Mesodermal cell (in vitro differentiated cells): ENCODE measurements around the gene MYEF2.

Experiments used
- H3K27ac ChIP-seq: 2 replicates; pipeline ENCODE4 v1.7.0; 2013; ENCODE audit warnings: mild to moderate bottlenecking, low read depth, low read length, moderate library complexity; ENCODE audit not compliant: severe bottlenecking
- H3K36me3 ChIP-seq: 2 replicates; pipeline ENCODE4 v1.7.1; 2013; ENCODE audit warnings: mild to moderate bottlenecking, low read length, moderate library complexity; ENCODE audit not compliant: control insufficient read depth, insufficient read depth
- H3K4me1 ChIP-seq: one replicate; pipeline ENCODE4 v1.7.1; 2013; ENCODE audit warnings: mild to moderate bottlenecking, low read length; ENCODE audit not compliant: insufficient read depth, control insufficient read depth, poor library complexity, severe bottlenecking
- H3K4me3 ChIP-seq: 2 replicates; pipeline ENCODE4 v1.7.0; 2013; ENCODE audit warnings: low read length, control low read depth, mild to moderate bottlenecking; ENCODE audit not compliant: insufficient read depth, poor library complexity, severe bottlenecking; ENCODE audit errors: extremely low read depth
- H3K9me3 ChIP-seq: 2 replicates; pipeline ENCODE4 v1.7.1; 2013; ENCODE audit warnings: mild to moderate bottlenecking, low read length, moderate library complexity; ENCODE audit not compliant: control insufficient read depth
- WGBS, 2 experiments: methylation state at CpG; one replicate each; pipeline ENCODE4 v1.1.5; 2013; ENCODE audit warnings: missing lambda C conversion rate in 2 of 2; ENCODE audit not compliant: insufficient coverage in 2 of 2; 5-methylcytosine and 5-hydroxymethylcytosine counted together

MYEF2 gene

GRCh38 chr15:48090115-48090514, 88.0 kb downstream of the MYEF2 start:
- Histone ChIP-seq H3K27ac (no peak overlapping the region), H3K4me3 (no peak overlapping the region), H3K4me1 (no peaks in the 10 kb centered on the region), H3K36me3 (no peaks in the 10 kb centered on the region), H3K9me3 (peaks cover 9% of the 10 kb centered on the region)
- WGBS, 2 experiments, result 68 to 83% methylated on average over 2 of the region's 2 CpGs

GRCh38 chr15:48089702-48090101, 88.4 kb downstream of the MYEF2 start:
- no peaks in the 10 kb centered on the region for H3K4me1 ChIP-seq
- 76 to 84% methylated on average over 6 of the region's 6 CpGs for WGBS, 2 experiments
- peaks cover 9% of the 10 kb centered on the region for H3K9me3 ChIP-seq
- no peak overlapping the region for H3K4me3 ChIP-seq
- no peak overlapping the region for H3K27ac ChIP-seq
- no peaks in the 10 kb centered on the region for H3K36me3 ChIP-seq

GRCh38 chr15:48087844-48088243, 90.3 kb downstream of the MYEF2 start:
- H3K27ac ChIP-seq, result no peak overlapping the region
- no peaks in the 10 kb centered on the region for H3K4me1 ChIP-seq
- peaks cover 9% of the 10 kb centered on the region for H3K9me3 ChIP-seq
- H3K36me3 ChIP-seq, result no peaks in the 10 kb centered on the region
- no peak overlapping the region for H3K4me3 ChIP-seq
- 90 to 91% methylated on average over 2 to 3 of the region's 3 CpGs for WGBS, 2 experiments

GRCh38 chr15:48086576-48086975, 91.5 kb downstream of the MYEF2 start:
- no peaks in the 10 kb centered on the region for H3K4me1 ChIP-seq
- peaks cover 9% of the 10 kb centered on the region for H3K9me3 ChIP-seq
- WGBS, 2 experiments, result 90 to 94% methylated on average over 4 to 5 of the region's 5 CpGs
- H3K4me3 ChIP-seq, result no peak overlapping the region
- H3K36me3 ChIP-seq, result no peaks in the 10 kb centered on the region
- no peak overlapping the region for H3K27ac ChIP-seq

- Histone ChIP-seq H3K36me3 (no peaks in the 10 kb centered on the region), H3K4me1 (no peaks in the 10 kb centered on the region), H3K4me3 (no peak overlapping the region), H3K27ac (no peak overlapping the region), H3K9me3 (peaks cover 9% of the 10 kb centered on the region)
- 83 to 96% methylated on average over 4 to 5 of the region's 5 CpGs for WGBS, 2 experiments
Measured at GRCh38 chr15:48086133-48086532, 92.0 kb downstream of the MYEF2 start.

- Histone ChIP-seq H3K36me3 (no peaks in the 10 kb centered on the region), H3K4me3 (no peak overlapping the region), H3K9me3 (peaks cover 9% of the 10 kb centered on the region), H3K27ac (no peak overlapping the region), H3K4me1 (no peaks in the 10 kb centered on the region)
- WGBS, 2 experiments, result 96% methylated on average over 6 of the region's 6 CpGs
Measured at GRCh38 chr15:48085591-48085930, 92.5 kb downstream of the MYEF2 start.

- WGBS, 2 experiments, result 81 to 85% methylated on average over 5 of the region's 6 CpGs
- no peak overlapping the region for H3K4me3 ChIP-seq
- no peaks in the 10 kb centered on the region for H3K36me3 ChIP-seq
- no peaks in the 10 kb centered on the region for H3K4me1 ChIP-seq
- H3K9me3 ChIP-seq, result peaks cover 9% of the 10 kb centered on the region
- H3K27ac ChIP-seq, result no peak overlapping the region
Measured at GRCh38 chr15:48084759-48085590, 93.1 kb downstream of the MYEF2 start.
